GM23338 (cell line): ENCODE measurements around the gene CCT5.

Source experiments
- CREB1 ChIP-seq: fragments of 250-450 bp; sonication (Bioruptor Pico); IDR thresholded peaks from 2 replicates; pipeline ENCODE4 v1.5.0; 2020; ENCODE audit warnings: low read depth, mild to moderate bottlenecking, moderate library complexity
- CTCF ChIP-seq, 2 experiments: fragments of 200-600 bp in 1 of 2; sonication (generic) in 1 of 2; conservative IDR thresholded peaks; 2 replicates each; pipeline versions ENCODE4 v1.5.1 to v1.6.1; 2016 to 2017; ENCODE audit warnings: antibody characterized with exemption in 2 of 2, low read depth in 2 of 2, mild to moderate bottlenecking in 2 of 2, moderate library complexity in 1 of 2
- EZH2 ChIP-seq: fragments of 200-600 bp; sonication (generic); IDR thresholded peaks from one replicate; pipeline ENCODE4 v1.8.0; 2017; ENCODE audit warnings: antibody characterized with exemption, mild to moderate bottlenecking, low read depth; ENCODE audit not compliant: unreplicated experiment
- EZH2phosphoT487 ChIP-seq: fragments of 200-600 bp; sonication (generic); IDR thresholded peaks from one replicate; pipeline ENCODE4 v1.8.1; 2018; ENCODE audit warnings: antibody characterized with exemption; ENCODE audit not compliant: unreplicated experiment
- JUNB ChIP-seq: IDR thresholded peaks from one replicate; pipeline ENCODE4 v1.6.1; 2016; ENCODE audit warnings: antibody characterized with exemption; ENCODE audit not compliant: unreplicated experiment
- NANOG ChIP-seq: IDR thresholded peaks from 2 replicates; pipeline ENCODE4 v1.6.1; 2016; ENCODE audit warnings: antibody characterized with exemption, borderline replicate concordance
- POLR2AphosphoS5 ChIP-seq: IDR thresholded peaks from 2 replicates; pipeline ENCODE4 v1.6.1; 2016; ENCODE audit warnings: antibody characterized with exemption, low read depth
- STAT1 ChIP-seq: IDR thresholded peaks from one replicate; pipeline ENCODE4 v1.6.1; 2016; ENCODE audit warnings: antibody characterized with exemption; ENCODE audit not compliant: unreplicated experiment
- ZNF114 ChIP-seq: fragments of 250-450 bp; sonication (Bioruptor Pico); IDR thresholded peaks from 2 replicates; pipeline ENCODE4 v1.5.0; 2020; ENCODE audit warnings: mild to moderate bottlenecking, moderate library complexity
- ZNF331 ChIP-seq: fragments of 250-450 bp; sonication (Bioruptor Pico); IDR thresholded peaks from 2 replicates; pipeline ENCODE4 v1.5.0; 2020; ENCODE audit warnings: low read depth, mild to moderate bottlenecking, moderate library complexity
- TF ChIP-seq, protein P1 (sequence below): IDR thresholded peaks from 2 replicates; pipeline ENCODE4 v1.6.1; 2016; ENCODE audit warnings: antibody characterized with exemption
- TF ChIP-seq, protein P2 (sequence below): IDR thresholded peaks from one replicate; pipeline ENCODE4 v1.6.1; 2018; ENCODE audit warnings: antibody characterized with exemption; ENCODE audit not compliant: unreplicated experiment
- TF ChIP-seq, protein P3 (sequence below): fragments of 250-450 bp; sonication (Bioruptor Pico); IDR thresholded peaks from 2 replicates; pipeline ENCODE4 v1.5.0; 2020; ENCODE audit warnings: mild to moderate bottlenecking, moderate library complexity

DNA sequence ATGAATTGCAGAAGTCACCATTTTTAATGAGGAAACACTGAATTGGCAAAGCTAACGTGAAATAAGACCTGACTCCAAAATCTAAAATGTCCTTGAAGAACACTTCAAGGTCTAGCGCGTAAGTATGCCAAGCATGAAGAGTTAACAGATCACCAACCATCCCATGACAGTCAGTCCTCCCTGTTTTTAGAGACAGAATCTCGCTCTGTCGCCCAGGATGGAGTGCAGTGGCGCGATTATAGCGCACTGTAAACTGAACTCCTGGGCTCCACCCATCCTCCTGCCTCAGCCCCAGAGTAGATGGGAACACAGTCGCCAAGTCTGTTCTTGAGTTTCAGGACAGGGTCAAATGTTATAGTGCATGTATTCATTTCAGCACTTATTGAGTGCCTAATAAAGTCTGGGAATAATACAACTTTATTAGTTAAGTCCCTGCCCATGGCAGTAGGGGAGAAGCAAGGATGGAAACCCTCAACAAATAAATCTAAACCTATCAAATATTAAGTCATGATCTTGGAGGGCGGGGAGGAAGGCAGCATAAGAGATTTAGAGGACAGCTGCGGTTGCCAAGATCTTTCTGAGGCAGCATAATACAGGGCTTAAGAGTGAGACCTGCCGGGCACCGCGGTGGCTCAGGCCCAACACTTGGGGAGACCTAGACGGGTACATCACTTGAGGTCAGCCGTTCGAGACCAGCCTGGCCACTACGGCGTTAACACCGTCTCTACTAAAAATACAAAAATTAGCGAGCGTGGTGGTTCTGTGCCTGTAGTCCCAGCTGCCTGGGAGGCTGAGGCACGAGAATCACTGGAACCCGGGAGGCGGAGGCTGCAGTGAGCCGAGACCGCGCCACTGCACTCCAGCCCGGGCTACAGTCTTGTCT, 1.5 kb upstream of the CCT5 start:
- TF ChIP-seq EZH2 = no peak
- TF ChIP-seq CTCF (conservative IDR thresholded peaks at IDR 0.05; ENCODE audit: low read depth in 2 of 2) = no peak
- TF ChIP-seq, protein P1, sequence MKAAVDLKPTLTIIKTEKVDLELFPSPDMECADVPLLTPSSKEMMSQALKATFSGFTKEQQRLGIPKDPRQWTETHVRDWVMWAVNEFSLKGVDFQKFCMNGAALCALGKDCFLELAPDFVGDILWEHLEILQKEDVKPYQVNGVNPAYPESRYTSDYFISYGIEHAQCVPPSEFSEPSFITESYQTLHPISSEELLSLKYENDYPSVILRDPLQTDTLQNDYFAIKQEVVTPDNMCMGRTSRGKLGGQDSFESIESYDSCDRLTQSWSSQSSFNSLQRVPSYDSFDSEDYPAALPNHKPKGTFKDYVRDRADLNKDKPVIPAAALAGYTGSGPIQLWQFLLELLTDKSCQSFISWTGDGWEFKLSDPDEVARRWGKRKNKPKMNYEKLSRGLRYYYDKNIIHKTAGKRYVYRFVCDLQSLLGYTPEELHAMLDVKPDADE = no peak
- no peak for TF ChIP-seq EZH2phosphoT487
- no peak for TF ChIP-seq POLR2AphosphoS5
- TF ChIP-seq, protein P2, sequence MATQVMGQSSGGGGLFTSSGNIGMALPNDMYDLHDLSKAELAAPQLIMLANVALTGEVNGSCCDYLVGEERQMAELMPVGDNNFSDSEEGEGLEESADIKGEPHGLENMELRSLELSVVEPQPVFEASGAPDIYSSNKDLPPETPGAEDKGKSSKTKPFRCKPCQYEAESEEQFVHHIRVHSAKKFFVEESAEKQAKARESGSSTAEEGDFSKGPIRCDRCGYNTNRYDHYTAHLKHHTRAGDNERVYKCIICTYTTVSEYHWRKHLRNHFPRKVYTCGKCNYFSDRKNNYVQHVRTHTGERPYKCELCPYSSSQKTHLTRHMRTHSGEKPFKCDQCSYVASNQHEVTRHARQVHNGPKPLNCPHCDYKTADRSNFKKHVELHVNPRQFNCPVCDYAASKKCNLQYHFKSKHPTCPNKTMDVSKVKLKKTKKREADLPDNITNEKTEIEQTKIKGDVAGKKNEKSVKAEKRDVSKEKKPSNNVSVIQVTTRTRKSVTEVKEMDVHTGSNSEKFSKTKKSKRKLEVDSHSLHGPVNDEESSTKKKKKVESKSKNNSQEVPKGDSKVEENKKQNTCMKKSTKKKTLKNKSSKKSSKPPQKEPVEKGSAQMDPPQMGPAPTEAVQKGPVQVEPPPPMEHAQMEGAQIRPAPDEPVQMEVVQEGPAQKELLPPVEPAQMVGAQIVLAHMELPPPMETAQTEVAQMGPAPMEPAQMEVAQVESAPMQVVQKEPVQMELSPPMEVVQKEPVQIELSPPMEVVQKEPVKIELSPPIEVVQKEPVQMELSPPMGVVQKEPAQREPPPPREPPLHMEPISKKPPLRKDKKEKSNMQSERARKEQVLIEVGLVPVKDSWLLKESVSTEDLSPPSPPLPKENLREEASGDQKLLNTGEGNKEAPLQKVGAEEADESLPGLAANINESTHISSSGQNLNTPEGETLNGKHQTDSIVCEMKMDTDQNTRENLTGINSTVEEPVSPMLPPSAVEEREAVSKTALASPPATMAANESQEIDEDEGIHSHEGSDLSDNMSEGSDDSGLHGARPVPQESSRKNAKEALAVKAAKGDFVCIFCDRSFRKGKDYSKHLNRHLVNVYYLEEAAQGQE = no peak
- TF ChIP-seq CREB1 = no peak
- TF ChIP-seq ZNF331 (CRISPR knock-in tag) = no peak
- TF ChIP-seq JUNB = no peak
- no peak for TF ChIP-seq STAT1
- no peak for TF ChIP-seq ZNF114 (CRISPR knock-in tag)
- no peak for TF ChIP-seq NANOG
- TF ChIP-seq, protein P3, sequence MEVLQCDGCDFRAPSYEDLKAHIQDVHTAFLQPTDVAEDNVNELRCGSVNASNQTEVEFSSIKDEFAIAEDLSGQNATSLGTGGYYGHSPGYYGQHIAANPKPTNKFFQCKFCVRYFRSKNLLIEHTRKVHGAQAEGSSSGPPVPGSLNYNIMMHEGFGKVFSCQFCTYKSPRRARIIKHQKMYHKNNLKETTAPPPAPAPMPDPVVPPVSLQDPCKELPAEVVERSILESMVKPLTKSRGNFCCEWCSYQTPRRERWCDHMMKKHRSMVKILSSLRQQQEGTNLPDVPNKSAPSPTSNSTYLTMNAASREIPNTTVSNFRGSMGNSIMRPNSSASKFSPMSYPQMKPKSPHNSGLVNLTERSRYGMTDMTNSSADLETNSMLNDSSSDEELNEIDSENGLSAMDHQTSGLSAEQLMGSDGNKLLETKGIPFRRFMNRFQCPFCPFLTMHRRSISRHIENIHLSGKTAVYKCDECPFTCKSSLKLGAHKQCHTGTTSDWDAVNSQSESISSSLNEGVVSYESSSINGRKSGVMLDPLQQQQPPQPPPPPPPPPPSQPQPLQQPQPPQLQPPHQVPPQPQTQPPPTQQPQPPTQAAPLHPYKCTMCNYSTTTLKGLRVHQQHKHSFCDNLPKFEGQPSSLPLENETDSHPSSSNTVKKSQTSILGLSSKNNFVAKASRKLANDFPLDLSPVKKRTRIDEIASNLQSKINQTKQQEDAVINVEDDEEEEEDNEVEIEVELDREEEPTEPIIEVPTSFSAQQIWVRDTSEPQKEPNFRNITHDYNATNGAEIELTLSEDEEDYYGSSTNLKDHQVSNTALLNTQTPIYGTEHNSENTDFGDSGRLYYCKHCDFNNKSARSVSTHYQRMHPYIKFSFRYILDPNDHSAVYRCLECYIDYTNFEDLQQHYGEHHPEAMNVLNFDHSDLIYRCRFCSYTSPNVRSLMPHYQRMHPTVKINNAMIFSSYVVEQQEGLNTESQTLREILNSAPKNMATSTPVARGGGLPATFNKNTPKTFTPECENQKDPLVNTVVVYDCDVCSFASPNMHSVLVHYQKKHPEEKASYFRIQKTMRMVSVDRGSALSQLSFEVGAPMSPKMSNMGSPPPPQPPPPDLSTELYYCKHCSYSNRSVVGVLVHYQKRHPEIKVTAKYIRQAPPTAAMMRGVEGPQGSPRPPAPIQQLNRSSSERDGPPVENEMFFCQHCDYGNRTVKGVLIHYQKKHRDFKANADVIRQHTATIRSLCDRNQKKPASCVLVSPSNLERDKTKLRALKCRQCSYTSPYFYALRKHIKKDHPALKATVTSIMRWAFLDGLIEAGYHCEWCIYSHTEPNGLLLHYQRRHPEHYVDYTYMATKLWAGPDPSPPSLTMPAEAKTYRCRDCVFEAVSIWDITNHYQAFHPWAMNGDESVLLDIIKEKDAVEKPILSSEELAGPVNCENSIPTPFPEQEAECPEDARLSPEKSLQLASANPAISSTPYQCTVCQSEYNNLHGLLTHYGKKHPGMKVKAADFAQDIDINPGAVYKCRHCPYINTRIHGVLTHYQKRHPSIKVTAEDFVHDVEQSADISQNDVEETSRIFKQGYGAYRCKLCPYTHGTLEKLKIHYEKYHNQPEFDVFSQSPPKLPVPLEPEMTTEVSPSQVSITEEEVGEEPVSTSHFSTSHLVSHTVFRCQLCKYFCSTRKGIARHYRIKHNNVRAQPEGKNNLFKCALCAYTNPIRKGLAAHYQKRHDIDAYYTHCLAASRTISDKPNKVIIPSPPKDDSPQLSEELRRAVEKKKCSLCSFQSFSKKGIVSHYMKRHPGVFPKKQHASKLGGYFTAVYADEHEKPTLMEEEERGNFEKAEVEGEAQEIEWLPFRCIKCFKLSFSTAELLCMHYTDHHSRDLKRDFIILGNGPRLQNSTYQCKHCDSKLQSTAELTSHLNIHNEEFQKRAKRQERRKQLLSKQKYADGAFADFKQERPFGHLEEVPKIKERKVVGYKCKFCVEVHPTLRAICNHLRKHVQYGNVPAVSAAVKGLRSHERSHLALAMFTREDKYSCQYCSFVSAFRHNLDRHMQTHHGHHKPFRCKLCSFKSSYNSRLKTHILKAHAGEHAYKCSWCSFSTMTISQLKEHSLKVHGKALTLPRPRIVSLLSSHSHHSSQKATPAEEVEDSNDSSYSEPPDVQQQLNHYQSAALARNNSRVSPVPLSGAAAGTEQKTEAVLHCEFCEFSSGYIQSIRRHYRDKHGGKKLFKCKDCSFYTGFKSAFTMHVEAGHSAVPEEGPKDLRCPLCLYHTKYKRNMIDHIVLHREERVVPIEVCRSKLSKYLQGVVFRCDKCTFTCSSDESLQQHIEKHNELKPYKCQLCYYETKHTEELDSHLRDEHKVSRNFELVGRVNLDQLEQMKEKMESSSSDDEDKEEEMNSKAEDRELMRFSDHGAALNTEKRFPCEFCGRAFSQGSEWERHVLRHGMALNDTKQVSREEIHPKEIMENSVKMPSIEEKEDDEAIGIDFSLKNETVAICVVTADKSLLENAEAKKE (CRISPR knock-in tag) = no peak
